ENCODE results near the gene GRAMD2B.

The GRAMD2B gene

GRCh38 chr5:126523818-126524510 lies 100.8 kb downstream of the GRAMD2B start:
- Histone ChIP-seq H3K27ac (ENCODE audit: insufficient read depth in 1 of 2, low read depth in 1 of 2, low read length in 2 of 2, poor library complexity in 1 of 2, severe bottlenecking in 2 of 2) (no peak overlapping the region), H3K36me3 (ENCODE audit: control insufficient read depth in 4 of 4, insufficient read depth in 4 of 4, low read length in 3 of 4) (no peaks in the 10 kb centered on the region), H3K4me1 (ENCODE audit: control extremely low read depth in 1 of 4, control insufficient read depth in 4 of 4, insufficient read depth in 4 of 4, low read length in 3 of 4) (peaks cover 0 to 6% (median 0%) of the 10 kb centered on the region in 4 experiments), H3K9me3 (ENCODE audit: control extremely low read depth in 1 of 5, control insufficient read depth in 4 of 5, insufficient read depth in 2 of 5, low read depth in 1 of 5, low read length in 4 of 5) (peaks cover 0 to 4% (median 0%) of the 10 kb centered on the region in 5 experiments), H3K27me3 (replicated peaks in 2 of 5; ENCODE audit: control insufficient read depth in 4 of 5, insufficient read depth in 5 of 5, low read length in 4 of 5) (no peaks in the 10 kb centered on the region), H3K4me3 (ENCODE audit: control insufficient read depth in 1 of 7, extremely low read depth in 1 of 7, insufficient read depth in 4 of 7, low read depth in 2 of 7, low read length in 6 of 7) (no peak overlapping the region)
- POLR2A ChIA-PET, result no interaction called here
- 66% methylated on average over 3 of the region's 8 CpGs for WGBS (ENCODE audit: insufficient coverage)
- CTCF ChIA-PET, result interaction anchor here (1.4 kb wide), 1 partner anchor 10 kb away, joined by 4 read pairs; no protein-coding TSS in a partner anchor
- DNase-seq, result no peak

- POLR2A ChIA-PET, result no interaction called here
- Histone ChIP-seq H3K4me1 (ENCODE audit: control extremely low read depth in 1 of 4, control insufficient read depth in 4 of 4, insufficient read depth in 4 of 4, low read length in 3 of 4) (no peaks in the 10 kb centered on the region), H3K27ac (ENCODE audit: insufficient read depth in 1 of 2, low read depth in 1 of 2, low read length in 2 of 2, poor library complexity in 1 of 2, severe bottlenecking in 2 of 2) (no peak overlapping the region), H3K9me3 (ENCODE audit: control extremely low read depth in 1 of 5, control insufficient read depth in 4 of 5, insufficient read depth in 2 of 5, low read depth in 1 of 5, low read length in 4 of 5) (peaks cover 0 to 4% (median 0%) of the 10 kb centered on the region in 5 experiments), H3K27me3 (replicated peaks in 2 of 5; ENCODE audit: control insufficient read depth in 4 of 5, insufficient read depth in 5 of 5, low read length in 4 of 5) (no peaks in the 10 kb centered on the region), H3K4me3 (ENCODE audit: control insufficient read depth in 1 of 7, extremely low read depth in 1 of 7, insufficient read depth in 4 of 7, low read depth in 2 of 7, low read length in 6 of 7) (peak overlapping the region in 1 of 7 experiments; percentile 28), H3K36me3 (ENCODE audit: control insufficient read depth in 4 of 4, insufficient read depth in 4 of 4, low read length in 3 of 4) (no peaks in the 10 kb centered on the region)
- CTCF ChIA-PET, result interaction anchor here (1.6 kb wide), 1 partner anchor 187 kb away, joined by 4 read pairs; no protein-coding TSS in a partner anchor
- WGBS (ENCODE audit: insufficient coverage), result 26% methylated on average over 3 of the region's 5 CpGs
- no peak for DNase-seq
Measured at GRCh38 chr5:126525630-126526245, 102.5 kb downstream of the GRAMD2B start.

GRCh38 chr5:126526493-126526892 lies 103.3 kb downstream of the GRAMD2B start:
- Histone ChIP-seq H3K27ac (ENCODE audit: insufficient read depth in 1 of 2, low read depth in 1 of 2, low read length in 2 of 2, poor library complexity in 1 of 2, severe bottlenecking in 2 of 2) (no peak overlapping the region), H3K4me1 (ENCODE audit: control extremely low read depth in 1 of 4, control insufficient read depth in 4 of 4, insufficient read depth in 4 of 4, low read length in 3 of 4) (no peaks in the 10 kb centered on the region), H3K4me3 (ENCODE audit: control insufficient read depth in 1 of 7, extremely low read depth in 1 of 7, insufficient read depth in 4 of 7, low read depth in 2 of 7, low read length in 6 of 7) (no peak overlapping the region), H3K9me3 (ENCODE audit: control extremely low read depth in 1 of 5, control insufficient read depth in 4 of 5, insufficient read depth in 2 of 5, low read depth in 1 of 5, low read length in 4 of 5) (peaks cover 0 to 4% (median 0%) of the 10 kb centered on the region in 5 experiments), H3K27me3 (replicated peaks in 2 of 5; ENCODE audit: control insufficient read depth in 4 of 5, insufficient read depth in 5 of 5, low read length in 4 of 5) (no peaks in the 10 kb centered on the region), H3K36me3 (ENCODE audit: control insufficient read depth in 4 of 4, insufficient read depth in 4 of 4, low read length in 3 of 4) (no peaks in the 10 kb centered on the region)
- DNase-seq, result no peak
- ChIA-PET POLR2A (no interaction called here), CTCF (no interaction called here)

GRCh38 chr5:126527158-126527557 lies 103.9 kb downstream of the GRAMD2B start:
- Histone ChIP-seq H3K4me3 (ENCODE audit: control insufficient read depth in 1 of 7, extremely low read depth in 1 of 7, insufficient read depth in 4 of 7, low read depth in 2 of 7, low read length in 6 of 7) (no peak overlapping the region), H3K9me3 (ENCODE audit: control extremely low read depth in 1 of 5, control insufficient read depth in 4 of 5, insufficient read depth in 2 of 5, low read depth in 1 of 5, low read length in 4 of 5) (peaks cover 0 to 4% (median 0%) of the 10 kb centered on the region in 5 experiments), H3K27ac (ENCODE audit: insufficient read depth in 1 of 2, low read depth in 1 of 2, low read length in 2 of 2, poor library complexity in 1 of 2, severe bottlenecking in 2 of 2) (no peak overlapping the region), H3K27me3 (replicated peaks in 2 of 5; ENCODE audit: control insufficient read depth in 4 of 5, insufficient read depth in 5 of 5, low read length in 4 of 5) (no peaks in the 10 kb centered on the region), H3K4me1 (ENCODE audit: control extremely low read depth in 1 of 4, control insufficient read depth in 4 of 4, insufficient read depth in 4 of 4, low read length in 3 of 4) (no peaks in the 10 kb centered on the region), H3K36me3 (ENCODE audit: control insufficient read depth in 4 of 4, insufficient read depth in 4 of 4, low read length in 3 of 4) (no peaks in the 10 kb centered on the region)
- CTCF ChIA-PET, result interaction anchor here (1.0 kb wide), 1 partner anchor 12 kb away, joined by 3 read pairs; no protein-coding TSS in a partner anchor
- no CpG with 5 or more reads among the region's 1 CpG for WGBS (ENCODE audit: insufficient coverage)
- POLR2A ChIA-PET, result no interaction called here
- no peak for DNase-seq

GRCh38 chr5:126527892-126528291 lies 104.7 kb downstream of the GRAMD2B start:
- no peak for DNase-seq
- H3K27me3 ChIP-seq (replicated peaks in 2 of 5; ENCODE audit: control insufficient read depth in 4 of 5, insufficient read depth in 5 of 5, low read length in 4 of 5), result no peaks in the 10 kb centered on the region
- no peak overlapping the region for H3K27ac ChIP-seq (ENCODE audit: insufficient read depth in 1 of 2, low read depth in 1 of 2, low read length in 2 of 2, poor library complexity in 1 of 2, severe bottlenecking in 2 of 2)
- no peaks in the 10 kb centered on the region for H3K36me3 ChIP-seq (ENCODE audit: control insufficient read depth in 4 of 4, insufficient read depth in 4 of 4, low read length in 3 of 4)
- ChIA-PET POLR2A (no interaction called here), CTCF (interaction anchor here (0.8 to 1.0 kb wide), 2 partner anchors 11 to 169 kb away, joined by 3 read pairs; no protein-coding TSS in a partner anchor)
- H3K9me3 ChIP-seq (ENCODE audit: control extremely low read depth in 1 of 5, control insufficient read depth in 4 of 5, insufficient read depth in 2 of 5, low read depth in 1 of 5, low read length in 4 of 5), result peaks cover 0 to 4% (median 0%) of the 10 kb centered on the region in 5 experiments
- H3K4me3 ChIP-seq (ENCODE audit: control insufficient read depth in 1 of 7, extremely low read depth in 1 of 7, insufficient read depth in 4 of 7, low read depth in 2 of 7, low read length in 6 of 7), result no peak overlapping the region
- H3K4me1 ChIP-seq (ENCODE audit: control extremely low read depth in 1 of 4, control insufficient read depth in 4 of 4, insufficient read depth in 4 of 4, low read length in 3 of 4), result no peaks in the 10 kb centered on the region

- Histone ChIP-seq H3K27me3 (replicated peaks in 2 of 5; ENCODE audit: control insufficient read depth in 4 of 5, insufficient read depth in 5 of 5, low read length in 4 of 5) (no peaks in the 10 kb centered on the region), H3K36me3 (ENCODE audit: control insufficient read depth in 4 of 4, insufficient read depth in 4 of 4, low read length in 3 of 4) (no peaks in the 10 kb centered on the region), H3K27ac (ENCODE audit: insufficient read depth in 1 of 2, low read depth in 1 of 2, low read length in 2 of 2, poor library complexity in 1 of 2, severe bottlenecking in 2 of 2) (no peak overlapping the region), H3K4me1 (ENCODE audit: control extremely low read depth in 1 of 4, control insufficient read depth in 4 of 4, insufficient read depth in 4 of 4, low read length in 3 of 4) (no peaks in the 10 kb centered on the region), H3K4me3 (ENCODE audit: control insufficient read depth in 1 of 7, extremely low read depth in 1 of 7, insufficient read depth in 4 of 7, low read depth in 2 of 7, low read length in 6 of 7) (no peak overlapping the region), H3K9me3 (ENCODE audit: control extremely low read depth in 1 of 5, control insufficient read depth in 4 of 5, insufficient read depth in 2 of 5, low read depth in 1 of 5, low read length in 4 of 5) (no peaks in the 10 kb centered on the region)
- no peak for DNase-seq
- 100% methylated on average over 3 of the region's 4 CpGs for WGBS (ENCODE audit: insufficient coverage)
- ChIA-PET CTCF (interaction anchor here (0.7 to 1.4 kb wide), 4 partner anchors 17 to 176 kb away, joined by 3 read pairs; no protein-coding TSS in a partner anchor), POLR2A (no interaction called here)
Measured at GRCh38 chr5:126531543-126532120, 108.4 kb downstream of the GRAMD2B start.

- POLR2A ChIA-PET, result no interaction called here
Measured at GRCh38 chr5:126534553-126534952, 111.3 kb downstream of the GRAMD2B start.

More at GRCh38 chr5:126534553-126534952, 111.3 kb downstream of the GRAMD2B start:
- Histone ChIP-seq H3K27ac (ENCODE audit: insufficient read depth in 1 of 2, low read depth in 1 of 2, low read length in 2 of 2, poor library complexity in 1 of 2, severe bottlenecking in 2 of 2) (no peak overlapping the region), H3K4me3 (ENCODE audit: control insufficient read depth in 1 of 7, extremely low read depth in 1 of 7, insufficient read depth in 4 of 7, low read depth in 2 of 7, low read length in 6 of 7) (no peak overlapping the region), H3K9me3 (ENCODE audit: control extremely low read depth in 1 of 5, control insufficient read depth in 4 of 5, insufficient read depth in 2 of 5, low read depth in 1 of 5, low read length in 4 of 5) (no peaks in the 10 kb centered on the region), H3K27me3 (replicated peaks in 2 of 5; ENCODE audit: control insufficient read depth in 4 of 5, insufficient read depth in 5 of 5, low read length in 4 of 5) (no peaks in the 10 kb centered on the region), H3K4me1 (ENCODE audit: control extremely low read depth in 1 of 4, control insufficient read depth in 4 of 4, insufficient read depth in 4 of 4, low read length in 3 of 4) (peaks cover 0 to 5% (median 4%) of the 10 kb centered on the region in 4 experiments), H3K36me3 (ENCODE audit: control insufficient read depth in 4 of 4, insufficient read depth in 4 of 4, low read length in 3 of 4) (no peaks in the 10 kb centered on the region)
- DNase-seq, result no peak
- CTCF ChIA-PET, result interaction anchor here (1.2 to 3.6 kb wide), 7 partner anchors 11 to 196 kb away, joined by 3 to 22 read pairs (median 6); no protein-coding TSS in a partner anchor
- 100% methylated on average over 1 of the region's 1 CpG for WGBS (ENCODE audit: insufficient coverage)

Data from common myeloid progenitor, CD34-positive (primary cell).